ENCODE data around the gene PPP4R1.

Gene PPP4R1, protein sequence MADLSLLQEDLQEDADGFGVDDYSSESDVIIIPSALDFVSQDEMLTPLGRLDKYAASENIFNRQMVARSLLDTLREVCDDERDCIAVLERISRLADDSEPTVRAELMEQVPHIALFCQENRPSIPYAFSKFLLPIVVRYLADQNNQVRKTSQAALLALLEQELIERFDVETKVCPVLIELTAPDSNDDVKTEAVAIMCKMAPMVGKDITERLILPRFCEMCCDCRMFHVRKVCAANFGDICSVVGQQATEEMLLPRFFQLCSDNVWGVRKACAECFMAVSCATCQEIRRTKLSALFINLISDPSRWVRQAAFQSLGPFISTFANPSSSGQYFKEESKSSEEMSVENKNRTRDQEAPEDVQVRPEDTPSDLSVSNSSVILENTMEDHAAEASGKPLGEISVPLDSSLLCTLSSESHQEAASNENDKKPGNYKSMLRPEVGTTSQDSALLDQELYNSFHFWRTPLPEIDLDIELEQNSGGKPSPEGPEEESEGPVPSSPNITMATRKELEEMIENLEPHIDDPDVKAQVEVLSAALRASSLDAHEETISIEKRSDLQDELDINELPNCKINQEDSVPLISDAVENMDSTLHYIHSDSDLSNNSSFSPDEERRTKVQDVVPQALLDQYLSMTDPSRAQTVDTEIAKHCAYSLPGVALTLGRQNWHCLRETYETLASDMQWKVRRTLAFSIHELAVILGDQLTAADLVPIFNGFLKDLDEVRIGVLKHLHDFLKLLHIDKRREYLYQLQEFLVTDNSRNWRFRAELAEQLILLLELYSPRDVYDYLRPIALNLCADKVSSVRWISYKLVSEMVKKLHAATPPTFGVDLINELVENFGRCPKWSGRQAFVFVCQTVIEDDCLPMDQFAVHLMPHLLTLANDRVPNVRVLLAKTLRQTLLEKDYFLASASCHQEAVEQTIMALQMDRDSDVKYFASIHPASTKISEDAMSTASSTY

DNA sequence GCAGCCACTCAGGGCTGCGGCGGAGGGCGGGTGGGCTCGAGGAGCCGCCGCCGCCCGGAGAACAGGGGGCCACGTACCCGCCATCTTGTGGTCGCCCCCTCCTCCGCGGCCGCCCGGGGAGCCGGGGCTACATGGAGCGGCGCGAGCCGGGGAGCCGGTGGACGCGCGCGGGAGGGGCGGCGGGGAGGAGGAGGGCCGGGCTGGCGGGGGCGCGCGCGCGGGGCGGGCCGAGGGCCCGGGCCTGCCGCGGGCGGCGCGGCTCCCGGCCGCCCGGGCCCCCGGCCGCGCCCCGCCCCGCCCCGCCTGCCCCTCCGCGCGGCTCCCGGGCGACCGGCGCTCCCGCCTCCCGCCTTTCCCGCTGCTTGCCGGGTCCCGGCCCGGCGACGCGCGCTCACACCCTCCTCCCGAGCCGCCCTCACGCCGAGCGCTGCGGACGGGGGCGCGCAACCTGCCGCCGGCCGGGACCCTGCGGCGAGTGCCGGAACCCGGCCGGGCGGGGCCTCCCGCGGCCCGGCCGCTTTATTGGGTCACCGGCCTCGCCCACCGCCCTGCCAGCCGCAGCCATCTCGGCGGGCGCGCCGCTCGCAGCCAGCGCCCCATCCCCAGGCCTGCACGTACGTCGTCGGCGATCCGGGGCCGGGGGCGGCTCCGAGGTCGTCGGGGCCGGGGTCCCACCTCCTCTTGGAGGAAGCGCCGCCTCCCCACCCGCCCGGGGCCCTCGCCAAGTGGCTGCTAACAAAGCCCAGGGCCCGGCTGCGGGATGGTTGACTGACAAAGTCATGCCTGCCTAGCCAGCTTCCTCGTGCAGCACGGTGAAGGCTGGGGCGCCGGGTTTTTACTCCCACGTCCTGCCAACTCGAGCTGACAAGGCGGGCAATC is at the start of gene PPP4R1:
Gene PPP4R1, minus strand, starts transcription at position 159 of the 879 bp plus-strand sequence. Its CDS starts 75 bp downstream, at position 84.
- TF ChIP-seq, protein P1, sequence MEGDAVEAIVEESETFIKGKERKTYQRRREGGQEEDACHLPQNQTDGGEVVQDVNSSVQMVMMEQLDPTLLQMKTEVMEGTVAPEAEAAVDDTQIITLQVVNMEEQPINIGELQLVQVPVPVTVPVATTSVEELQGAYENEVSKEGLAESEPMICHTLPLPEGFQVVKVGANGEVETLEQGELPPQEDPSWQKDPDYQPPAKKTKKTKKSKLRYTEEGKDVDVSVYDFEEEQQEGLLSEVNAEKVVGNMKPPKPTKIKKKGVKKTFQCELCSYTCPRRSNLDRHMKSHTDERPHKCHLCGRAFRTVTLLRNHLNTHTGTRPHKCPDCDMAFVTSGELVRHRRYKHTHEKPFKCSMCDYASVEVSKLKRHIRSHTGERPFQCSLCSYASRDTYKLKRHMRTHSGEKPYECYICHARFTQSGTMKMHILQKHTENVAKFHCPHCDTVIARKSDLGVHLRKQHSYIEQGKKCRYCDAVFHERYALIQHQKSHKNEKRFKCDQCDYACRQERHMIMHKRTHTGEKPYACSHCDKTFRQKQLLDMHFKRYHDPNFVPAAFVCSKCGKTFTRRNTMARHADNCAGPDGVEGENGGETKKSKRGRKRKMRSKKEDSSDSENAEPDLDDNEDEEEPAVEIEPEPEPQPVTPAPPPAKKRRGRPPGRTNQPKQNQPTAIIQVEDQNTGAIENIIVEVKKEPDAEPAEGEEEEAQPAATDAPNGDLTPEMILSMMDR (IDR thresholded peaks at IDR 0.05) = no peak
- Histone ChIP-seq H3K4me3 (ENCODE audit: low read depth in 1 of 2, low read length in 1 of 2) (peak within 1 kb of the TSS; percentile 81 to 89), H3K4me1 (ENCODE audit: control insufficient read depth in 1 of 2, insufficient read depth in 1 of 2, low read depth in 1 of 2, low read length in 1 of 2) (peaks cover 41 to 45% of the 10 kb centered on the region in 2 experiments), H3K9me3 (no peaks in the 10 kb centered on the region), H3K27me3 (no peaks in the 10 kb centered on the region), H3K36me3 (peaks cover 17% of the 10 kb centered on the region), H3K27ac (peak within 1 kb of the TSS; percentile 98)

GRCh38 chr18:9663377-9663776 is 49.0 kb upstream of the PPP4R1 start:
- H3K9me3 ChIP-seq = no peaks in the 10 kb centered on the region
- H3K27ac ChIP-seq = no peak overlapping the region
- no peaks in the 10 kb centered on the region for H3K36me3 ChIP-seq
- peaks cover 4% of the 10 kb centered on the region in 2 experiments for H3K4me1 ChIP-seq (ENCODE audit: control insufficient read depth in 1 of 2, insufficient read depth in 1 of 2, low read depth in 1 of 2, low read length in 1 of 2)
- TF ChIP-seq, protein P1 (IDR thresholded peaks at IDR 0.05) = no peak
- no peaks in the 10 kb centered on the region for H3K27me3 ChIP-seq
- H3K4me3 ChIP-seq (ENCODE audit: low read depth in 1 of 2, low read length in 1 of 2) = no peak overlapping the region

DNA sequence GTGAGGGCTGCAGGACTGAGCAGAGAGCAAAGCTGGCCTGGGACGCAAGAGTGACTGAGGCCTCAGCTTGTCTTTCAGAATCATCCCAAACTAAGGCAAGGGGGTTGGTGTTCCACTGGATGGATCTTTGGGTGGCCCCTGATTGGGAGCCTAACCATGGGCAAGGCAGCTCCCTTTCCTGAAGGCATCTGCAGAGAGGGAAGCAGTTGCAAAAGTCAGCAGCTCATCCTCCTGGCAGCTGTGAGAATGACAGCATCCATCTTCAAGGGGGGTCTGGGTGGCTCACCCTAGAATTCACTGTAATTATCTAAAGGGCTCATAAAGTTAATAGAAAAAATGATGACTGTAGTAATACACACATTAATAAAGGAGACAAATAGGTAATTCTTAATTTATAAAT is 47.2 kb upstream of the PPP4R1 start:
- H3K9me3 ChIP-seq = no peaks in the 10 kb centered on the region
- no peak overlapping the region for H3K27ac ChIP-seq
- peaks cover 13 to 18% of the 10 kb centered on the region in 2 experiments for H3K4me1 ChIP-seq (ENCODE audit: control insufficient read depth in 1 of 2, insufficient read depth in 1 of 2, low read depth in 1 of 2, low read length in 1 of 2)
- no peaks in the 10 kb centered on the region for H3K36me3 ChIP-seq
- H3K4me3 ChIP-seq (ENCODE audit: low read depth in 1 of 2, low read length in 1 of 2) = no peak overlapping the region
- H3K27me3 ChIP-seq = no peaks in the 10 kb centered on the region
- TF ChIP-seq, protein P1 (IDR thresholded peaks at IDR 0.05) = no peak

- no peaks in the 10 kb centered on the region for H3K9me3 ChIP-seq
- no peak overlapping the region for H3K4me3 ChIP-seq (ENCODE audit: low read depth in 1 of 2, low read length in 1 of 2)
- H3K4me1 ChIP-seq (ENCODE audit: control insufficient read depth in 1 of 2, insufficient read depth in 1 of 2, low read depth in 1 of 2, low read length in 1 of 2) = peaks cover 13 to 18% of the 10 kb centered on the region in 2 experiments
- no peaks in the 10 kb centered on the region for H3K27me3 ChIP-seq
- TF ChIP-seq, protein P1 (IDR thresholded peaks at IDR 0.05) = no peak
- no peaks in the 10 kb centered on the region for H3K36me3 ChIP-seq
- H3K27ac ChIP-seq = no peak overlapping the region
Observed at GRCh38 chr18:9659499-9660375, 45.4 kb upstream of the PPP4R1 start.

Measured in neutrophil (primary cell).